Lower leg skin (tissue), 4 donors: ENCODE measurements around the gene PTGDR. TPM values are rescaled to one million over a fixed set of nuclear protein-coding genes. Genes with fewer than 3 reads are reported as not detected.

Experiments used
- DNase-seq, 2 donors: peaks; one replicate each; pipeline ENCODE4 v3.0.0-alpha.2; 2019; ENCODE audit warnings: low spot score in 2 of 2
- H3K4me3 ChIP-seq: fragments of 200-600 bp; sonication (generic); 2 replicates; pipeline ENCODE4 v1.5.1; 2017; ENCODE audit warnings: mild to moderate bottlenecking, low read depth; ENCODE audit not compliant: poor library complexity, severe bottlenecking
- POLR2A ChIP-seq, 2 donors: fragments of 450-650 bp; IDR thresholded peaks; one replicate each; pipeline ENCODE4 v1.6.1; 2016 to 2017; ENCODE audit warnings: antibody characterized with exemption in 2 of 2, mild to moderate bottlenecking in 1 of 2, moderate library complexity in 1 of 2
- WGBS, 2 donors: methylation state at CpG; one replicate each; pipeline ENCODE4 v1.1.5; 2018; 5-methylcytosine and 5-hydroxymethylcytosine counted together
- intact Hi-C: fragments of 100-400 bp; cut with DNase I; formaldehyde crosslinking; loops from one replicate; pipeline ENCODE4 v1.15.0; 2023; ENCODE audit warnings: low total_unique reads
- total RNA-seq, 4 donors: library from RNA; depleted of rRNA; stranded (reverse); fragments of >200 nt; gene quantifications; one replicate each; pipeline ENCODE4 v1.1.0, GENCODE V29; 2016
- TF ChIP-seq, protein P1 (sequence below), 3 donors: fragments of 450-650 bp; IDR thresholded peaks; one replicate each; pipeline ENCODE4 v1.5.1; 2016; ENCODE audit warnings: antibody characterized with exemption in 3 of 3, mild to moderate bottlenecking in 3 of 3, moderate library complexity in 2 of 3

Gene PTGDR
- total RNA-seq, 4 donors from 2014 or later = 0.65 to 2.8 (median 0.88) TPM; not detected in 1

DNA sequence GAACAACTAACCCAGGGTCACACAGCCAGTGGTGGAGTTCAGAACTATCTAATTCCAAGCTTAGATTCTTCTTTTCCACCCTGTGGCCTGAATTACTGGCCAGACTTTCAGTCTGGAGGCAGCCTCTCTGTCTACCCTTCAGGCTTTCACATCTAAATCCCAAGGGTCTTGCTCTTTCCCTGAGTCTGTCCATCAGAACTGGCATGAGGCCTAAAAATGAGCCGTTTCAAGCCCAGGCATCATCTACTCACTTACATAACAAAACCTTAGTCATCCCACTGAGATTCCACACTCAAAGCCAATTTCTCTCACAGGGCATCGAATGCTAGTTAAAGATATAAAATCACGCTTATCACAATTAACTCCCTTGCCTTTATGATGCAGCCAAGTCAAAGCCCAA, 1.3 kb upstream of the PTGDR start:
- TF ChIP-seq, protein P1, sequence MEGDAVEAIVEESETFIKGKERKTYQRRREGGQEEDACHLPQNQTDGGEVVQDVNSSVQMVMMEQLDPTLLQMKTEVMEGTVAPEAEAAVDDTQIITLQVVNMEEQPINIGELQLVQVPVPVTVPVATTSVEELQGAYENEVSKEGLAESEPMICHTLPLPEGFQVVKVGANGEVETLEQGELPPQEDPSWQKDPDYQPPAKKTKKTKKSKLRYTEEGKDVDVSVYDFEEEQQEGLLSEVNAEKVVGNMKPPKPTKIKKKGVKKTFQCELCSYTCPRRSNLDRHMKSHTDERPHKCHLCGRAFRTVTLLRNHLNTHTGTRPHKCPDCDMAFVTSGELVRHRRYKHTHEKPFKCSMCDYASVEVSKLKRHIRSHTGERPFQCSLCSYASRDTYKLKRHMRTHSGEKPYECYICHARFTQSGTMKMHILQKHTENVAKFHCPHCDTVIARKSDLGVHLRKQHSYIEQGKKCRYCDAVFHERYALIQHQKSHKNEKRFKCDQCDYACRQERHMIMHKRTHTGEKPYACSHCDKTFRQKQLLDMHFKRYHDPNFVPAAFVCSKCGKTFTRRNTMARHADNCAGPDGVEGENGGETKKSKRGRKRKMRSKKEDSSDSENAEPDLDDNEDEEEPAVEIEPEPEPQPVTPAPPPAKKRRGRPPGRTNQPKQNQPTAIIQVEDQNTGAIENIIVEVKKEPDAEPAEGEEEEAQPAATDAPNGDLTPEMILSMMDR (IDR thresholded peaks at IDR 0.05) = no peak
- no peak for TF ChIP-seq POLR2A (IDR thresholded peaks at IDR 0.05)
- WGBS, 2 donors = 24 to 25% methylated on average over 3 of the region's 3 CpGs
- intact Hi-C loops = no loop called here
- no peak overlapping the region for H3K4me3 ChIP-seq
- DNase-seq = peak in 1 of 2 donors; percentile 57

DNA sequence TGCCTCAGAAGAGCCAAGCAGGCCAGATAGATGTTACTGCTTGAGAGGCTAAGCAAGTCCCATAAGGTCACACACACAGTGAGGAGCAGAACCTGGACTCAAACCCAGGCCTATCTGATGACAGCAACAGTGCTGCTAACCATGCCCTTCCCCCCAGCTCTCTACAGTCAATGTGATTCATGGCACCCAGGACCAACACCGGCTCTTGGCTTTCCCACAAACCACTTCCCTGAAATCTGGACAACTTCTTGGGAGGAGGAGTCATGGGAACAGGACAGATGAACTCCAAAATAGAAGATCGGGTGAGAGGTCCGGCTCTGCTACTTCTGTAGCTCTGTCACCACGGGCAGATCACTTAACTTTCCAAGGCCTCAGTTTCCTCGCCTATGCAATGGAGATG, 716 bp upstream of the PTGDR start:
- TF ChIP-seq POLR2A (IDR thresholded peaks at IDR 0.05) = no peak
- TF ChIP-seq, protein P1 (IDR thresholded peaks at IDR 0.05) = no peak
- no peak for DNase-seq
- no peak overlapping the region for H3K4me3 ChIP-seq
- WGBS, 2 donors = 64 to 65% methylated on average over 5 of the region's 5 CpGs
- intact Hi-C loops = no loop called here

DNA sequence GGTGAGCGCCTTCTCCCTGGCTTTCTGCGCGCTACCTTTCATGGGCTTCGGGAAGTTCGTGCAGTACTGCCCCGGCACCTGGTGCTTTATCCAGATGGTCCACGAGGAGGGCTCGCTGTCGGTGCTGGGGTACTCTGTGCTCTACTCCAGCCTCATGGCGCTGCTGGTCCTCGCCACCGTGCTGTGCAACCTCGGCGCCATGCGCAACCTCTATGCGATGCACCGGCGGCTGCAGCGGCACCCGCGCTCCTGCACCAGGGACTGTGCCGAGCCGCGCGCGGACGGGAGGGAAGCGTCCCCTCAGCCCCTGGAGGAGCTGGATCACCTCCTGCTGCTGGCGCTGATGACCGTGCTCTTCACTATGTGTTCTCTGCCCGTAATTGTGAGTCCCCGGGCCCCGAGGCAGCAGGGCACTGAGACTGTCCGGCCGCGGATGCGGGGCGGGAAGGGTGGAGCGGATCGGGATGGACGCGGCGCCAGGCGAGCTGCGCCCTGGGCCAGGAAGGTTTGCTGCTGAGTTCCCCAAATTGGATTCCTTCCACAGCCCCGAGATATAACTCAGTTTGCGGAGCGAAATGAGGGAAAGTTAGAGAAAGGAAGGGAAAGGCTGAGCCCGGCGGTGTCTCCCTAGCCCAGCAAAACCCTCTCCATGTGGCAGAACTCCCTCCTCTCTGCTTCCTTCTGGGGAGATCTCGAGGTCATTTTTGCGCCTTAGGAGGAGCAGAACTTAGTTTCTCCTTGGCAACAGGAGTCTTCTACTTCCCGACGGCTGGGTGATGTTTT, 972 bp downstream of the PTGDR start:
- TF ChIP-seq, protein P1 (IDR thresholded peaks at IDR 0.05) = no peak
- no peak for TF ChIP-seq POLR2A (IDR thresholded peaks at IDR 0.05)
- intact Hi-C loops = no loop called here
- DNase-seq = no peak
- peak overlapping the region; percentile 13 for H3K4me3 ChIP-seq
- WGBS, 2 donors = 1% methylated on average over 24 to 42 of the region's 54 CpGs

DNA sequence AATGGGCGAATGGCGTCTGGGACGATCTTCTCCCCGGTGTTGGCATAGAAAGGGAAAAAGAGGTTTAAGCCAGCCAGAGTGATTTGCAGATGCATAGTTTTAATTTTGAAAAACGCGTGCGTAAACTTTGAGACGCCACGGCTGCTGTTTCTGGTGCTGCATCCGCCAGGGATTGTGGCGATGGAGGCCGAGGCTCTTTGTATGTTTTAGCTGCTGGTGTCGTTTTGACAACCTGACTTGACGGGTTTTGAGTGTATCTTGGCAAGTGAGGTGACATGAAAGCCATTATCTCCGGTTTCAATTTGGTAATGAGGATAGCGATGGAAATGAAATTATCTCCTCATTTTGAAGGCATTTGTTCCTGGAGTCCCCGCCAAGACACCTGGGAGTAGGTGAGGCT, 1.6 kb downstream of the PTGDR start:
- 30 to 56% methylated on average over 17 of the region's 17 CpGs for WGBS, 2 donors
- intact Hi-C loops = no loop called here
- TF ChIP-seq, protein P1 (IDR thresholded peaks at IDR 0.05) = no peak
- no peak for TF ChIP-seq POLR2A (IDR thresholded peaks at IDR 0.05)
- no peak overlapping the region for H3K4me3 ChIP-seq
- DNase-seq = no peak

DNA sequence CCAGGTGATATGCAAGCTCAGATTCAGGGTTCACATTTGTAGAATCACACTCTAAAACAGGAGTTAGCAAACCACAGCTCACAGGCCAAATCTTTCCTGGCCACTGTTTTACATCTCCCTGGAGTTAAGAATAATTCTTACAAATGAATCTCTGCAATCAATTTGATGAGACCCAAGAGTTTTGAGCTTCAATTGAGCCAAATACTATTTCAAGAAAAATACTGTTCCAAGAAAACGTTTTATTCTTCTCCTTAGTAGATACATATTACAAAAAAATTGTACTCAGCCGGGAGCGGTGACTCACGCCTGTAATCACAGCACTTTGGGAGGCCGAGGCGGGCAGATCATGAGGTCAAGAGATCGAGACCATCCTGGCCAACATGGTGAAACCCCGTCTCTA, 2.5 kb downstream of the PTGDR start:
- no peak for DNase-seq
- WGBS, 2 donors = 59 to 64% methylated on average over 8 of the region's 8 CpGs
- no peak overlapping the region for H3K4me3 ChIP-seq
- no peak for TF ChIP-seq POLR2A (IDR thresholded peaks at IDR 0.05)
- TF ChIP-seq, protein P1 (IDR thresholded peaks at IDR 0.05) = no peak
- intact Hi-C loops = no loop called here

DNA sequence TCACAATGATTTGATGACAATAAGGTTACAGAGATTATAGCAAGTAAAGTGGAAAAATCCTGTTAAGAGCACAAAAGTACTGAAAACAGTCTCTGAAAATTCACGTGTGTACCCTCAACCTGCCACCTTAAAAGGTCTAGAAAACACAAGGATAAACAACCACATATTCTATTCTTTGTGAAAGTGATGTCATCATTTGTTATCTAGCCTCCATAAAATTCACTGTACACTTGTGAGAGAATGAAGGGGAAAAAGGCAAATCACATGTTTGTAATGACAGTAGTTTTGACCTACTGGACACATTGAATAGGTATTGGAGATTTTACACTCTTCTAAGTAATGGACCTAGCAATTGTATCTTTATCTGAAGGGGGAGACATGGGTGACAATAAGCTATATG, 4.0 kb downstream of the PTGDR start:
- WGBS, 2 donors = 89 to 92% methylated on average over 1 of the region's 1 CpG
- TF ChIP-seq, protein P1 (IDR thresholded peaks at IDR 0.05) = no peak
- no peak for TF ChIP-seq POLR2A (IDR thresholded peaks at IDR 0.05)
- intact Hi-C loops = no loop called here

More for the DNA sequence above, 4.0 kb downstream of the PTGDR start:
- DNase-seq = no peak
- no peak overlapping the region for H3K4me3 ChIP-seq
